Neural progenitor cell (in vitro differentiated cells): ENCODE results near the gene CLEC2B. TPM values are rescaled to one million over a fixed set of nuclear protein-coding genes. Genes with fewer than 3 reads are reported as not detected.

ENCODE experiments used
- DNase-seq: peaks from one replicate; pipeline ENCODE4 v3.0.0-alpha.2; 2016; ENCODE audit warnings: low spot score
- H2AFZ ChIP-seq: fragments of 200-600 bp; sonication (generic); replicated peaks from 2 replicates; pipeline ENCODE4 v1.6.1; 2016; ENCODE audit warnings: antibody characterized with exemption
- H3F3A ChIP-seq: fragments of 200-600 bp; sonication (generic); 2 replicates; pipeline ENCODE4 v1.6.1; 2016; ENCODE audit warnings: antibody characterized with exemption, low read depth
- H3K27ac ChIP-seq: fragments of 200-600 bp; sonication (generic); 2 replicates; pipeline ENCODE4 v1.5.1; 2016; ENCODE audit warnings: mild to moderate bottlenecking
- H3K27me3 ChIP-seq: fragments of 200-600 bp; sonication (generic); 2 replicates; pipeline ENCODE4 v1.6.1; 2016; ENCODE audit warnings: mild to moderate bottlenecking, moderate library complexity
- H3K36me3 ChIP-seq: fragments of 200-600 bp; sonication (generic); 2 replicates; pipeline ENCODE4 v1.5.1; 2016
- H3K4me1 ChIP-seq: fragments of 200-600 bp; sonication (generic); 2 replicates; pipeline ENCODE4 v1.6.1; 2016; ENCODE audit warnings: mixed run types
- H3K4me2 ChIP-seq: fragments of 200-600 bp; sonication (generic); 2 replicates; pipeline ENCODE4 v1.6.1; 2016
- H3K4me3 ChIP-seq: fragments of 200-600 bp; sonication (generic); 2 replicates; pipeline ENCODE4 v1.5.1; 2016
- H3K79me2 ChIP-seq: fragments of 200-600 bp; sonication (generic); 2 replicates; pipeline ENCODE4 v1.6.1; 2016; ENCODE audit warnings: low read depth
- H3K9ac ChIP-seq: fragments of 200-600 bp; sonication (generic); 2 replicates; pipeline ENCODE4 v1.6.1; 2016
- H3K9me3 ChIP-seq: fragments of 200-600 bp; sonication (generic); 2 replicates; pipeline ENCODE4 v1.5.1; 2016; ENCODE audit warnings: low read depth
- H4K20me1 ChIP-seq: fragments of 200-600 bp; sonication (generic); 2 replicates; pipeline ENCODE4 v1.6.1; 2016; ENCODE audit warnings: low read depth
- H3K27ac Mint-ChIP-seq: 3 replicates; pipeline ENCODE4 v1.8.0; 2021; ENCODE audit warnings: mixed read lengths
- H3K27me3 Mint-ChIP-seq: 2 replicates; pipeline ENCODE4 v1.8.0; 2022; ENCODE audit warnings: low read depth, mild to moderate bottlenecking, inconsistent platforms, moderate library complexity, mixed read lengths; ENCODE audit not compliant: insufficient read depth
- H3K36me3 Mint-ChIP-seq: 3 replicates; pipeline ENCODE4 v1.8.0; 2021; ENCODE audit warnings: mixed read lengths
- H3K4me1 Mint-ChIP-seq: 3 replicates; pipeline ENCODE4 v1.8.0; 2021; ENCODE audit warnings: mixed read lengths
- H3K4me3 Mint-ChIP-seq: 3 replicates; pipeline ENCODE4 v1.8.0; 2021; ENCODE audit warnings: mild to moderate bottlenecking, moderate library complexity, mixed read lengths
- H3K9me3 Mint-ChIP-seq: 3 replicates; pipeline ENCODE4 v1.8.0; 2020; ENCODE audit warnings: mixed read lengths
- EZH2 ChIP-seq: fragments of 200-600 bp; sonication (generic); IDR thresholded peaks from 2 replicates; pipeline ENCODE4 v1.6.1; 2017; ENCODE audit warnings: antibody characterized with exemption, mild to moderate bottlenecking, moderate library complexity
- EZH2phosphoT487 ChIP-seq: fragments of 200-600 bp; sonication (generic); IDR thresholded peaks from 2 replicates; pipeline ENCODE4 v1.6.1; 2017; ENCODE audit warnings: antibody characterized with exemption
- total RNA-seq: library from RNA; depleted of rRNA; stranded (reverse); fragments of >200 nt; gene quantifications from 2 replicates; pipeline ENCODE4 v1.2.3, GENCODE V29; 2015; ENCODE audit warnings: low replicate concordance
- TF ChIP-seq, protein P1 (sequence below): fragments of 200-600 bp; sonication (generic); IDR thresholded peaks from 2 replicates; pipeline ENCODE4 v1.5.1; 2017; ENCODE audit warnings: antibody characterized with exemption, mild to moderate bottlenecking

CLEC2B gene
- total RNA-seq, result 0.28 and 1.0 TPM in 2 replicates

GRCh38 chr12:9869307-9870161, at the start of gene CLEC2B:
CLEC2B (minus strand) TSS chr12:9869354.
- H3K4me3 Mint-ChIP-seq, result peak within 1 kb of the TSS; percentile 19

DNA sequence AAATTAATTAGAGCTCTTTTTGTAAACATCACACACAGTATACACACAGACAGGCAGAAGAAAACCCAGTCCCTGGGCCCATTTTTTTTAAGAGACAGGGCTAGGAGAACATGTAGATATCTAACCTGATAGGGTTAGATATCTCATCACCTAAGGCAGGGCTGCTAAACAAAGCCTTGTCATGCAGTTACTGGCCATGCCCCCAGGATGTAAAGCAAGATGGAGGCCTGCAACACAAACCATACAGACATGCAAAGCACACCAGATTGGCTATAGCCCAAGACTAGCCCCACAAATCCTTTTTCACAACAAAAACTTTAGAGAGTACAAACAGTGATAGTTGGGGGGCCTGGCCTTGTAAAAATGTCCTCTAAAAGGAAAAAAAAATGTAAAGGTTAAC, 42.6 kb upstream of the CLEC2B start:
- peaks cover 2% of the 10 kb centered on the region for H3K36me3 Mint-ChIP-seq
- H3K4me1 ChIP-seq, result peaks cover 9% of the 10 kb centered on the region
- peaks cover 23% of the 10 kb centered on the region for H3K9me3 Mint-ChIP-seq
- peaks cover 41% of the 10 kb centered on the region for H3K79me2 ChIP-seq
- peaks cover 28% of the 10 kb centered on the region for H4K20me1 ChIP-seq
- no peak overlapping the region for H3K4me3 ChIP-seq
- H3K9ac ChIP-seq, result peak overlapping the region; percentile 29
- peaks cover 6% of the 10 kb centered on the region for H3K27me3 Mint-ChIP-seq
- H3K27me3 ChIP-seq, result no peaks in the 10 kb centered on the region
- H3F3A ChIP-seq, result peaks cover 38% of the 10 kb centered on the region
- H3K4me3 Mint-ChIP-seq, result no peak overlapping the region
- peak overlapping the region; percentile 59 for H2AFZ ChIP-seq
- H3K27ac ChIP-seq, result peak overlapping the region; percentile 99
- H3K9me3 ChIP-seq, result no peaks in the 10 kb centered on the region
- H3K36me3 ChIP-seq, result no peaks in the 10 kb centered on the region
- TF ChIP-seq EZH2 (no peak), EZH2phosphoT487 (no peak)
- TF ChIP-seq, protein P1, sequence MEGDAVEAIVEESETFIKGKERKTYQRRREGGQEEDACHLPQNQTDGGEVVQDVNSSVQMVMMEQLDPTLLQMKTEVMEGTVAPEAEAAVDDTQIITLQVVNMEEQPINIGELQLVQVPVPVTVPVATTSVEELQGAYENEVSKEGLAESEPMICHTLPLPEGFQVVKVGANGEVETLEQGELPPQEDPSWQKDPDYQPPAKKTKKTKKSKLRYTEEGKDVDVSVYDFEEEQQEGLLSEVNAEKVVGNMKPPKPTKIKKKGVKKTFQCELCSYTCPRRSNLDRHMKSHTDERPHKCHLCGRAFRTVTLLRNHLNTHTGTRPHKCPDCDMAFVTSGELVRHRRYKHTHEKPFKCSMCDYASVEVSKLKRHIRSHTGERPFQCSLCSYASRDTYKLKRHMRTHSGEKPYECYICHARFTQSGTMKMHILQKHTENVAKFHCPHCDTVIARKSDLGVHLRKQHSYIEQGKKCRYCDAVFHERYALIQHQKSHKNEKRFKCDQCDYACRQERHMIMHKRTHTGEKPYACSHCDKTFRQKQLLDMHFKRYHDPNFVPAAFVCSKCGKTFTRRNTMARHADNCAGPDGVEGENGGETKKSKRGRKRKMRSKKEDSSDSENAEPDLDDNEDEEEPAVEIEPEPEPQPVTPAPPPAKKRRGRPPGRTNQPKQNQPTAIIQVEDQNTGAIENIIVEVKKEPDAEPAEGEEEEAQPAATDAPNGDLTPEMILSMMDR, result no peak
- no peak overlapping the region for H3K27ac Mint-ChIP-seq
- no peak for DNase-seq
- H3K4me2 ChIP-seq, result peak overlapping the region; percentile 19
- H3K4me1 Mint-ChIP-seq, result no peaks in the 10 kb centered on the region

More at GRCh38 chr12:9869307-9870161, at the start of gene CLEC2B:
- Histone ChIP-seq H3K36me3 (no peaks in the 10 kb centered on the region), H3K79me2 (no peaks in the 10 kb centered on the region), H2AFZ (peak within 1 kb of the TSS; percentile 45), H3K4me1 (peaks cover 30% of the 10 kb centered on the region), H3K9me3 (no peaks in the 10 kb centered on the region), H3K27ac (no peak within 1 kb of the TSS), H4K20me1 (no peaks in the 10 kb centered on the region), H3F3A (peaks cover 8% of the 10 kb centered on the region), H3K4me3 (no peak within 1 kb of the TSS), H3K9ac (no peak within 1 kb of the TSS), H3K4me2 (peak within 1 kb of the TSS; percentile 43), H3K27me3 (no peaks in the 10 kb centered on the region)
- peak; percentile 16 for DNase-seq
- H3K4me1 Mint-ChIP-seq, result peaks cover 10% of the 10 kb centered on the region
- H3K9me3 Mint-ChIP-seq, result no peaks in the 10 kb centered on the region
- no peaks in the 10 kb centered on the region for H3K36me3 Mint-ChIP-seq
- no peaks in the 10 kb centered on the region for H3K27me3 Mint-ChIP-seq
- H3K27ac Mint-ChIP-seq, result no peak within 1 kb of the TSS
- TF ChIP-seq EZH2 (no peak), EZH2phosphoT487 (no peak)
- TF ChIP-seq, protein P1, result no peak

DNA sequence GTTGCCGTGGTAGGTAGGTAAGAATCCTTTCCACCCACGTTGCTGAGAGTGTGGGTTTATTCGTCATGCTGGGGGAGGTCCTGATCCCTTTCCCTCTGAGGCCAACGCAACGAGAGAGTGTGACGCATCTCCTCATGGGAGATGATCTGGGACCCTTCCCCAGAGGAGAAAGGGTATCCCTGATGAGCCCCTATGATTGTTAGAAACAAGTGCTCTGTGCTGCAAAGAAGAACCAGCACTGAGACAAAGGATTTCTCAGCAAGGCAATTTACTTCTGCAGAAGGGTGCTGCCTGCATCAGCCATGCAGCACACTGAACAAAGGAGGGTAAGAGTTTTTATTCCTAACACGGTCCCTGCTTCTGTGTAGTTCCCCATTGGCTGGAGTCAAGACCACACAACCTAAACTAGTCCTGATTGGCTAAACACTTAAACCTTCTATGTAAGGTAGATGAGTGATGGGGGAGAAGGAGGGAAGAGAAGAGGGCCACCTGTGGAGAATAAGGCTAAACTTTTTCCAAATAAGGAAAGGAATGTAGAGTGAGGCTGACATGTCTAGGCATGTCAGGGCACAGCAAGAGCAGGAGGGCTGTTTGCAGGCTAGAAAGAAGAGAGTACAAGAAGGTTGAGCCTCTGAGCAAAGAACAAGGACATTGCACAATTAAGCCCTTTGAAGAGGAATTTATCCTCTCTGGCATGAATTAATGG, 41.7 kb upstream of the CLEC2B start:
- Histone ChIP-seq H2AFZ (no peak overlapping the region), H3K4me3 (peak overlapping the region; percentile 54), H3K27ac (peak overlapping the region; percentile 99), H3K9me3 (no peaks in the 10 kb centered on the region), H3K9ac (peak overlapping the region; percentile 93), H3K4me2 (peak overlapping the region; percentile 71), H3F3A (peaks cover 46% of the 10 kb centered on the region), H3K36me3 (no peaks in the 10 kb centered on the region), H3K79me2 (peaks cover 50% of the 10 kb centered on the region), H3K4me1 (peaks cover 9% of the 10 kb centered on the region), H3K27me3 (no peaks in the 10 kb centered on the region), H4K20me1 (peaks cover 37% of the 10 kb centered on the region)
- Mint-ChIP-seq H3K27ac (no peak overlapping the region), H3K36me3 (peaks cover 2% of the 10 kb centered on the region), H3K27me3 (peaks cover 6% of the 10 kb centered on the region), H3K4me3 (no peak overlapping the region), H3K4me1 (no peaks in the 10 kb centered on the region), H3K9me3 (peaks cover 23% of the 10 kb centered on the region)
- peak; percentile 88 for DNase-seq
- TF ChIP-seq EZH2, result no peak
- TF ChIP-seq, protein P1, result no peak
- TF ChIP-seq EZH2phosphoT487, result no peak
